H54 (cell line): ENCODE results near the gene NT5M.
"Not testable (repeated sequence)": the region's sequence is repeated elsewhere in the genome, so short reads cannot be mapped to it uniquely, and the experiment has no call there.

Source experiments
- DNase-seq: peaks from one replicate; pipeline ENCODE4 v3.0.0; 2011; ENCODE audit warnings: low spot score, mixed read lengths; ENCODE audit not compliant: insufficient read length
- FAIRE-seq: peaks from 3 replicates; lab custom pipeline; 2011; peaks lifted over from hg19 to GRCh38; lab: Jason Lieb, UNC
- POLR2A ChIP-seq: IDR thresholded peaks from 2 replicates; pipeline ENCODE4 v1.6.1; 2011; ENCODE audit warnings: low read depth, mild to moderate bottlenecking, low read length

Gene NT5M

GRCh38 chr17:17285951-17286350 lies 17.2 kb upstream of the NT5M start:
- no peak for FAIRE-seq
- TF ChIP-seq POLR2A, result no peak

GRCh38 chr17:17289086-17289485 lies 14.1 kb upstream of the NT5M start:
- no peak for DNase-seq
- no peak for FAIRE-seq
- no peak for TF ChIP-seq POLR2A

More at GRCh38 chr17:17285951-17286350, 17.2 kb upstream of the NT5M start:
- no peak for DNase-seq

GRCh38 chr17:17289701-17290100 lies 13.5 kb upstream of the NT5M start:
- DNase-seq (no peak), FAIRE-seq (no peak)
- TF ChIP-seq POLR2A, result no peak

- FAIRE-seq (no peak), DNase-seq (no peak)
- no peak for TF ChIP-seq POLR2A
Measured at GRCh38 chr17:17295141-17295540, 8.0 kb upstream of the NT5M start.

- TF ChIP-seq POLR2A, result no peak
- FAIRE-seq, result no peak
- DNase-seq, result no peak
Measured at GRCh38 chr17:17297217-17297616, 6.0 kb upstream of the NT5M start.

- FAIRE-seq (no peak), DNase-seq (no peak)
- TF ChIP-seq POLR2A, result no peak
Measured at GRCh38 chr17:17298108-17298507, 5.1 kb upstream of the NT5M start.

- DNase-seq (peak; percentile 78), FAIRE-seq (no peak)
- TF ChIP-seq POLR2A, result 0 out of 2 replicates have a peak, but pooled peaks have one; percentile 17
Measured at GRCh38 chr17:17300624-17301568, 2.3 kb upstream of the NT5M start.

- FAIRE-seq, DNase-seq: not testable (repeated sequence)
Measured at GRCh38 chr17:17301659-17302058, 1.5 kb upstream of the NT5M start.

- DNase-seq (no peak), FAIRE-seq (no peak)
- no peak for TF ChIP-seq POLR2A
Measured at GRCh38 chr17:17303847-17304490, 796 bp downstream of the NT5M start.

- no peak for DNase-seq
- TF ChIP-seq POLR2A, result no peak
- FAIRE-seq, result no peak
Measured at GRCh38 chr17:17304521-17304985, 1.4 kb downstream of the NT5M start.

GRCh38 chr17:17305281-17305801 lies 2.2 kb downstream of the NT5M start:
- no peak for TF ChIP-seq POLR2A
- DNase-seq (no peak), FAIRE-seq (no peak)

- DNase-seq (no peak), FAIRE-seq (no peak)
- no peak for TF ChIP-seq POLR2A
Measured at GRCh38 chr17:17309356-17309755, 6.2 kb downstream of the NT5M start.

- no peak for DNase-seq
Measured at GRCh38 chr17:17313350-17313991, 10.3 kb downstream of the NT5M start.

More at GRCh38 chr17:17313350-17313991, 10.3 kb downstream of the NT5M start:
- no peak for TF ChIP-seq POLR2A
- FAIRE-seq, result no peak
